GM21576 (cell line): ENCODE data around the gene PODN.

ENCODE experiments used
- ATAC-seq: cut with Tn5 transposase; IDR thresholded peaks from one replicate; pipeline ENCODE4 v1.9.1; 2021; ENCODE audit warnings: mild to moderate bottlenecking, moderate library complexity; ENCODE audit not compliant: unreplicated experiment

PODN gene

GRCh38 chr1:53088616-53089300, 26.7 kb downstream of the PODN start:
- ATAC-seq = no peak

DNA sequence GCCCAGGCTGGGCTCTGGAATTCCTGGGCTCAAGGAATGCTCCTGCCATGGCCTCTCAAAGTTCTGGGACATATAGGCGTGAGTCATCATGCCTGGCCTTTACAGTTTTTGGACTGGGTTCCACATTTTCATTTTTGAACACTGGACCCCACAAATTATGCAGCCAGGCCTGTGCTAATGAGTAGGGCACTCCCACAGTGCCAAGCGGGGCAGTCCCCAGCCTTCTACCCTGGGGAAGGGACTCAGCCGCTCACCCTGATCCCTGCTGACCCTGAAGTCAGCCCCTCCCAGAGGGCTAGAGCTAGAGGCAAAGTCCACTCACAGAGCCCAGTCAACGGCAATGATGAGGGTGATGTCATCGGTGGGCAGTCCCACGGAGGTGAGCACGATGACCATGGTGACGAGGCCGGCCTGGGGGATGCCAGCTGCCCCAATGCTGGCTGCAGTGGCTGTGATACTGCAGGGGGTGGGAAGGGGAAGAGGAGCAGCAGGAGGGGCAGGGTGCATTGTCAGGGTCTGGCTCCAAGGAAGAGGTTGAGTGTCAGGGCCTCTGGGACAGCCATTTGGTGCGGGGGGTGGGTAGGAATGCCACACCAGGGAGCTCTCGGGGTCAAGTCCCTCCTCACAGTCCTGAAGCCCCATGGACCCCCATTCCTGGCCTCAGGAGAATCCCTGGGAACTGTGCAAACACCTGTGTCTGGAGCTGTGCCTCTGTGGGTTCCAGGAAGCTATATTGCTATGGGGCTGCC, 27.6 kb downstream of the PODN start:
- no peak for ATAC-seq

- no peak for ATAC-seq
Observed at GRCh38 chr1:53090227-53091147, 28.5 kb downstream of the PODN start.

- ATAC-seq = no peak
Observed at GRCh38 chr1:53091841-53092645, 30.0 kb downstream of the PODN start.

- ATAC-seq = no peak
Observed at GRCh38 chr1:53092659-53093450, 30.8 kb downstream of the PODN start.

GRCh38 chr1:53093451-53093754, 31.4 kb downstream of the PODN start:
- ATAC-seq = no peak

DNA sequence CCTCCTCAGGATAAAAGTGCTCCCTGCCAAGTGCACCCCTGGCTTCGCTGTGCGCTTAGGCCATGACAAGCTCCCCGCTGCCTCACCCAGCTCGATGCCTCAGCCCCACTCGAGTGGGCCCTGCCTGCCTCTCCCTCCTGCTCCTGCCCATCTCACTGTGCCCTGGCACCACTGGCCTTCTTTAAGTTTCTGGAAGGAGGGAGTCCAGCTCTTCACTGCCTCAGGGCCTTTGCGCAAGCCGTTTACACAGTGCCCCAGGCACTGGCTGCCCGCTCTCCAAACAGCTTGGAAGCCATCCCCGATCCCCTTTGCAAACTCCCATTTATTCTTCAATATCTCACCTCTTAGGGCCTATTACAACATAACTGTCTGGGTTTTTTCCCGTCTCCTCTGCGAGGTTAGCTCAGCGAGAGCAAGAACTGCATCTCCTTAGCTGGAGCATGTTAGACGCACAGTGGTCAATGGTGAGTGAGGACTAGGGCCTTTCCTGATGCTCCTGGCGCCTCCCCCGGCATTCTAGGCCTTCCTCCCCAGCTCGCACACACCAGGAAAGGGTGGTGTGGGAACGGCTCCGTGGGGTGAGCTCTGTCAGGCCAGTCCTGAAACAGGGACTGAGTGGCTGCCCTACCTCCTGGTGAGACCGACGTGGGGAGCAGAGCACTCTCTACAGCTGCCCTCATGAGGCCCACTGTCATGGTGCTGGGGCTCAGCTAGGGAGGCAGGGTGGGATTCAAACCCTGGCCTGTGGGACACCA, 31.9 kb downstream of the PODN start:
- ATAC-seq = no peak

GRCh38 chr1:53094533-53094919, 32.5 kb downstream of the PODN start:
- no peak for ATAC-seq

- no peak for ATAC-seq
Observed at GRCh38 chr1:53104289-53104913, 42.4 kb downstream of the PODN start.

GRCh38 chr1:53107090-53107489, 45.1 kb downstream of the PODN start:
- no peak for ATAC-seq

- ATAC-seq = no peak
Observed at GRCh38 chr1:53107570-53108322, 45.7 kb downstream of the PODN start.

GRCh38 chr1:53108646-53109580, 46.9 kb downstream of the PODN start:
- no peak for ATAC-seq

GRCh38 chr1:53110370-53111072, 48.5 kb downstream of the PODN start:
- no peak for ATAC-seq

DNA sequence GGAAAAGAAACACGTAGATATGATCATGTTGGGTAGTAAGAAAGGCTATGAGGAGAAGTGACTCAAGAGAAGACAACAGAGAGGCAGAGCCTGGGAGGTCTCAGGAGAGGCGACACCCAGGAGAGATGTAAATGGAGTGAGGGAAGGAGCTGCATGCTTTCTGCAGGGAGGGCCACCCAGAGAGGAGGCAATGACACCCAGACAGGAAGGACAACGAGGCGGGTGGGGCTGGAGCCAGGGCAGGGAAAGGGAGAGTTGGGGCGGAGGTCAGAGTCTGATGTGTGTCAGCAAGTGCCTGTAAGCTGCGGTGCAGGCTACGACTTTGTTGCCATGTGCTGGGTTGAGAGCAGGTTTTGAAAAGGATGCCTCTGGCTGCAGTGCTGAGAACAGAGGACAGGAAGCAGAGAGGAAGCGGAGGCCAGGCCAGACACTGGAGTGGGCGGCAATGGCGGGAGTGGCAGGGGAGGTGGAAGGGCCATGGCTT, 49.1 kb downstream of the PODN start:
- ATAC-seq = no peak

GRCh38 chr1:53111693-53112092, 49.7 kb downstream of the PODN start:
- no peak for ATAC-seq

- ATAC-seq = no peak
Observed at GRCh38 chr1:53112271-53112774, 50.3 kb downstream of the PODN start.
